GM18519 (cell line): ENCODE data around the gene UPF3B.
"Not testable (repeated sequence)": the region's sequence is repeated elsewhere in the genome, so short reads cannot be mapped to it uniquely, and the experiment has no call there.

Source experiments
- ATAC-seq: cut with Tn5 transposase; IDR thresholded peaks from one replicate; pipeline ENCODE4 v1.9.1; 2021; ENCODE audit warnings: mild to moderate bottlenecking, moderate library complexity; ENCODE audit not compliant: unreplicated experiment, low FRiP score

UPF3B gene

GRCh38 chrX:119828446-119828845 is 24.3 kb downstream of the UPF3B start:
- no peak for ATAC-seq

GRCh38 chrX:119826399-119826959 is 26.3 kb downstream of the UPF3B start:
- ATAC-seq, result no peak

GRCh38 chrX:119824221-119824620 is 28.5 kb downstream of the UPF3B start:
- not testable (repeated sequence) for ATAC-seq

- ATAC-seq, result peak; percentile 82
These were observed 31.1 kb downstream of the UPF3B start for GRCh38 chrX:119821703-119822102.

GRCh38 chrX:119817130-119817690 is 35.6 kb downstream of the UPF3B start:
- ATAC-seq, result no peak

GRCh38 chrX:119816300-119816699 is 36.5 kb downstream of the UPF3B start:
- no peak for ATAC-seq

- no peak for ATAC-seq
These were observed 43.5 kb downstream of the UPF3B start for GRCh38 chrX:119809185-119809666.

- ATAC-seq, result not testable (repeated sequence)
These were observed 44.3 kb downstream of the UPF3B start for GRCh38 chrX:119808461-119808860.

GRCh38 chrX:119802546-119802945 is 50.2 kb downstream of the UPF3B start:
- ATAC-seq, result no peak

- no peak for ATAC-seq
These were observed 51.2 kb downstream of the UPF3B start for GRCh38 chrX:119801253-119802221.

- peak; percentile 85 for ATAC-seq
These were observed 61.1 kb downstream of the UPF3B start, which contains the start of gene RPL39 for GRCh38 chrX:119791437-119792231. Gene RPL39, minus strand, starts transcription at chrX:119791630. Its CDS starts 54 bp downstream, at chrX:119791576.

- no peak for ATAC-seq
These were observed 61.8 kb downstream of the UPF3B start for GRCh38 chrX:119790977-119791436.

- no peak for ATAC-seq
These were observed 67.9 kb downstream of the UPF3B start for GRCh38 chrX:119784747-119785446.
